HL-60 (cell line): ENCODE measurements around the gene ARHGAP40.

ENCODE experiments used
- GABPA ChIP-seq: IDR thresholded peaks from 2 replicates; pipeline ENCODE4 v1.6.1; 2012; ENCODE audit warnings: low read depth
- POLR2AphosphoS5 ChIP-seq: IDR thresholded peaks from 2 replicates; pipeline ENCODE4 v1.6.1; 2012; ENCODE audit warnings: low read depth
- TF ChIP-seq, protein P1 (sequence below): IDR thresholded peaks from one replicate; pipeline ENCODE4 v1.5.1; 2011; ENCODE audit warnings: low read length, control low read depth, inconsistent platforms; ENCODE audit not compliant: insufficient read depth
- TF ChIP-seq, protein P2 (sequence below): IDR thresholded peaks from 2 replicates; pipeline ENCODE4 v1.6.1; 2012; ENCODE audit warnings: low read depth; ENCODE audit not compliant: insufficient replicate concordance

DNA sequence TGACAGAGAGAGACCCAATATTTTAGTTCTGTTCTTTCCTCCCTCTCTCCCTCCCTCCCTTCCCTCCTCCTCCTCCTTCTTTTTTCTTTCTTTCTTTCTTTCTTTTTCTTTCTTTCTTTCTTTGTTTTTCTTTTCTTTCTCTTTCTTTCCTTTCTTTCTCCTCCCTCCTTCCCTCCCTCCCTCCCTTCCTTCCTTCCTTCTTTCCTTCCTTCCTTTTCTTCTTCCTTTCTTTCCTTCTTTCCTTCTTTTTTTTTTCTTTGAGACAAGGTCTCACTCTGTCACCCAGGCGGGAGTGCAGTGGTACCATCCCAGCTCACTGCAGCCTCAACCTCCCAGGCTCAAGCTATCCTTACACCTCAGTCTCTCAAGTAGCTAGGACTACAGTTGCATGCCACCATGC is 28.4 kb downstream of the ARHGAP40 start:
- TF ChIP-seq, protein P1, sequence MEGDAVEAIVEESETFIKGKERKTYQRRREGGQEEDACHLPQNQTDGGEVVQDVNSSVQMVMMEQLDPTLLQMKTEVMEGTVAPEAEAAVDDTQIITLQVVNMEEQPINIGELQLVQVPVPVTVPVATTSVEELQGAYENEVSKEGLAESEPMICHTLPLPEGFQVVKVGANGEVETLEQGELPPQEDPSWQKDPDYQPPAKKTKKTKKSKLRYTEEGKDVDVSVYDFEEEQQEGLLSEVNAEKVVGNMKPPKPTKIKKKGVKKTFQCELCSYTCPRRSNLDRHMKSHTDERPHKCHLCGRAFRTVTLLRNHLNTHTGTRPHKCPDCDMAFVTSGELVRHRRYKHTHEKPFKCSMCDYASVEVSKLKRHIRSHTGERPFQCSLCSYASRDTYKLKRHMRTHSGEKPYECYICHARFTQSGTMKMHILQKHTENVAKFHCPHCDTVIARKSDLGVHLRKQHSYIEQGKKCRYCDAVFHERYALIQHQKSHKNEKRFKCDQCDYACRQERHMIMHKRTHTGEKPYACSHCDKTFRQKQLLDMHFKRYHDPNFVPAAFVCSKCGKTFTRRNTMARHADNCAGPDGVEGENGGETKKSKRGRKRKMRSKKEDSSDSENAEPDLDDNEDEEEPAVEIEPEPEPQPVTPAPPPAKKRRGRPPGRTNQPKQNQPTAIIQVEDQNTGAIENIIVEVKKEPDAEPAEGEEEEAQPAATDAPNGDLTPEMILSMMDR = no peak
- TF ChIP-seq POLR2AphosphoS5 = no peak
- TF ChIP-seq, protein P2, sequence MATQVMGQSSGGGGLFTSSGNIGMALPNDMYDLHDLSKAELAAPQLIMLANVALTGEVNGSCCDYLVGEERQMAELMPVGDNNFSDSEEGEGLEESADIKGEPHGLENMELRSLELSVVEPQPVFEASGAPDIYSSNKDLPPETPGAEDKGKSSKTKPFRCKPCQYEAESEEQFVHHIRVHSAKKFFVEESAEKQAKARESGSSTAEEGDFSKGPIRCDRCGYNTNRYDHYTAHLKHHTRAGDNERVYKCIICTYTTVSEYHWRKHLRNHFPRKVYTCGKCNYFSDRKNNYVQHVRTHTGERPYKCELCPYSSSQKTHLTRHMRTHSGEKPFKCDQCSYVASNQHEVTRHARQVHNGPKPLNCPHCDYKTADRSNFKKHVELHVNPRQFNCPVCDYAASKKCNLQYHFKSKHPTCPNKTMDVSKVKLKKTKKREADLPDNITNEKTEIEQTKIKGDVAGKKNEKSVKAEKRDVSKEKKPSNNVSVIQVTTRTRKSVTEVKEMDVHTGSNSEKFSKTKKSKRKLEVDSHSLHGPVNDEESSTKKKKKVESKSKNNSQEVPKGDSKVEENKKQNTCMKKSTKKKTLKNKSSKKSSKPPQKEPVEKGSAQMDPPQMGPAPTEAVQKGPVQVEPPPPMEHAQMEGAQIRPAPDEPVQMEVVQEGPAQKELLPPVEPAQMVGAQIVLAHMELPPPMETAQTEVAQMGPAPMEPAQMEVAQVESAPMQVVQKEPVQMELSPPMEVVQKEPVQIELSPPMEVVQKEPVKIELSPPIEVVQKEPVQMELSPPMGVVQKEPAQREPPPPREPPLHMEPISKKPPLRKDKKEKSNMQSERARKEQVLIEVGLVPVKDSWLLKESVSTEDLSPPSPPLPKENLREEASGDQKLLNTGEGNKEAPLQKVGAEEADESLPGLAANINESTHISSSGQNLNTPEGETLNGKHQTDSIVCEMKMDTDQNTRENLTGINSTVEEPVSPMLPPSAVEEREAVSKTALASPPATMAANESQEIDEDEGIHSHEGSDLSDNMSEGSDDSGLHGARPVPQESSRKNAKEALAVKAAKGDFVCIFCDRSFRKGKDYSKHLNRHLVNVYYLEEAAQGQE = no peak
- TF ChIP-seq GABPA = no peak
